Suprapubic skin (tissue), 3 donors: ENCODE data around the gene ELMO3.

Experiments
- CTCF ChIP-seq, 2 donors: fragments of 200-600 bp in 1 of 2; fragments of 450-650 bp in 1 of 2; sonication (generic) in 1 of 2; IDR thresholded peaks; one replicate each; pipeline ENCODE4 v1.5.1; 2016 to 2019; ENCODE audit warnings: antibody characterized with exemption in 2 of 2, mild to moderate bottlenecking in 1 of 2, moderate library complexity in 1 of 2
- POLR2A ChIP-seq, 2 donors: fragments of 450-650 bp; IDR thresholded peaks; one replicate each; pipeline ENCODE4 v1.6.1; 2017; ENCODE audit warnings: antibody characterized with exemption in 2 of 2, mild to moderate bottlenecking in 2 of 2, moderate library complexity in 2 of 2

GRCh38 chr16:67201411-67202345 is 2.7 kb downstream of the ELMO3 start:
- TF ChIP-seq POLR2A (IDR thresholded peaks at IDR 0.05) (no peak), CTCF (IDR thresholded peaks at IDR 0.05) (no peak)
